Measurements from ENCODE around the gene TIE1. TPM values are rescaled to one million over a fixed set of nuclear protein-coding genes. Genes with fewer than 3 reads are reported as not detected.

TIE1 gene
- total and polyA plus RNA-seq, 12 donors: 5.0 to 49.8 (median 27.0) TPM

GRCh38 chr1:43253173-43253572, 47.6 kb upstream of the TIE1 start:
- TF ChIP-seq POLR2A (IDR thresholded peaks at IDR 0.05) (no peak), CTCF (IDR thresholded peaks at IDR 0.05) (no peak)
- no peak overlapping the region for H3K27ac ChIP-seq
- intact Hi-C loops (cut with DNase I): no loop called here
- H3K36me3 ChIP-seq (replicated peaks in 1 of 2): no peaks in the 10 kb centered on the region
- peak in 1 of 7 donors; percentile 30 for DNase-seq
- H3K9me3 ChIP-seq (replicated peaks in 1 of 3): no peaks in the 10 kb centered on the region
- 86 to 93% (median 91%) methylated on average over 4 of the region's 4 CpGs for WGBS, 4 donors
- H3K27me3 ChIP-seq: no peaks in the 10 kb centered on the region
- H3K4me1 ChIP-seq (replicated peaks in 1 of 2): no peaks in the 10 kb centered on the region
- H3K4me3 ChIP-seq: no peak overlapping the region

GRCh38 chr1:43253876-43254275, 46.9 kb upstream of the TIE1 start:
- H3K4me3 ChIP-seq: no peak overlapping the region
- intact Hi-C loops (cut with DNase I): no loop called here
- WGBS, 4 donors: 75 to 96% (median 88%) methylated on average over 3 to 8 of the region's 8 CpGs
- H3K27me3 ChIP-seq: no peaks in the 10 kb centered on the region
- no peak overlapping the region for H3K27ac ChIP-seq
- peak in 1 of 7 donors; percentile 11 for DNase-seq
- H3K9me3 ChIP-seq (replicated peaks in 1 of 3): no peaks in the 10 kb centered on the region
- TF ChIP-seq CTCF (IDR thresholded peaks at IDR 0.05): no peak
- TF ChIP-seq POLR2A (IDR thresholded peaks at IDR 0.05): no peak
- no peaks in the 10 kb centered on the region for H3K36me3 ChIP-seq (replicated peaks in 1 of 2)
- no peaks in the 10 kb centered on the region for H3K4me1 ChIP-seq (replicated peaks in 1 of 2)

- Histone ChIP-seq H3K27me3 (no peaks in the 10 kb centered on the region), H3K4me1 (replicated peaks in 1 of 2) (no peaks in the 10 kb centered on the region), H3K27ac (no peak overlapping the region), H3K9me3 (replicated peaks in 1 of 3) (no peaks in the 10 kb centered on the region), H3K4me3 (no peak overlapping the region), H3K36me3 (replicated peaks in 1 of 2) (no peaks in the 10 kb centered on the region)
- WGBS, 4 donors: 72 to 79% (median 78%) methylated on average over 7 to 10 of the region's 10 CpGs
- no peak for TF ChIP-seq CTCF (IDR thresholded peaks at IDR 0.05)
- no peak for TF ChIP-seq POLR2A (IDR thresholded peaks at IDR 0.05)
- intact Hi-C loops (cut with DNase I): no loop called here
- DNase-seq: peak in 1 of 7 donors; percentile 7
Observed at GRCh38 chr1:43255438-43256210, 45.2 kb upstream of the TIE1 start.

- peak in 2 of 7 donors; percentile 8 to 15 for DNase-seq
- Histone ChIP-seq H3K4me1 (replicated peaks in 1 of 2) (no peaks in the 10 kb centered on the region), H3K36me3 (replicated peaks in 1 of 2) (no peaks in the 10 kb centered on the region), H3K4me3 (no peak overlapping the region), H3K9me3 (replicated peaks in 1 of 3) (no peaks in the 10 kb centered on the region), H3K27me3 (no peaks in the 10 kb centered on the region), H3K27ac (no peak overlapping the region)
- no peak for TF ChIP-seq POLR2A (IDR thresholded peaks at IDR 0.05)
- no peak for TF ChIP-seq CTCF (IDR thresholded peaks at IDR 0.05)
- intact Hi-C loops (cut with DNase I): no loop called here
- WGBS, 4 donors: 85 to 89% (median 86%) methylated on average over 8 of the region's 8 CpGs
Observed at GRCh38 chr1:43256675-43257570, 43.9 kb upstream of the TIE1 start.
